Cardiac ventricle fibroblast (primary cell): ENCODE results near the gene NUTF2. TPM values are rescaled to one million over a fixed set of nuclear protein-coding genes. Genes with fewer than 3 reads are reported as not detected.

ENCODE experiments used
- total RNA-seq: library from RNA; depleted of rRNA; stranded (reverse); fragments of >200 nt; gene quantifications from 2 replicates; pipeline ENCODE4 v1.2.3, GENCODE V29; 2015

Gene NUTF2
- total RNA-seq: 65.6 and 89.6 TPM in 2 replicates

GRCh38 chr16:67846320-67847063, at the start of gene NUTF2:
Gene NUTF2, plus strand, starts transcription at chr16:67846933. Its CDS starts 18,198 bp downstream, at chr16:67865131.

GRCh38 chr16:67806428-67807147, 40.1 kb upstream of the NUTF2 start, which contains the start of the genes RANBP10 and TSNAXIP1:
Gene RANBP10, minus strand, starts transcription at chr16:67806560. Its CDS starts 24 bp downstream, at chr16:67806536.
Gene TSNAXIP1, plus strand, starts transcription at chr16:67806889. Its CDS starts 261 bp downstream, at chr16:67807150.

GRCh38 chr16:67841816-67842508, 4.8 kb upstream of the NUTF2 start, which contains the start of gene THAP11:
Gene THAP11, plus strand, starts transcription at chr16:67842320. Its CDS starts 235 bp downstream, at chr16:67842555.

GRCh38 chr16:67847064-67847861, 530 bp downstream of the NUTF2 start, which contains the start of gene CENPT:
Gene CENPT, minus strand, starts transcription at chr16:67847693. Its CDS starts 13,834 bp downstream, at chr16:67833859.

GRCh38 chr16:67872631-67873434, 26.1 kb downstream of the NUTF2 start, which contains the start of gene EDC4:
Gene EDC4, plus strand, starts transcription at chr16:67873052. Its CDS starts 210 bp downstream, at chr16:67873262.

GRCh38 chr16:67884684-67885083, 38.0 kb downstream of the NUTF2 start, which contains the start of gene NRN1L:
Gene NRN1L, plus strand, starts transcription at chr16:67884885. Its CDS starts 19 bp downstream, at chr16:67884904.

GRCh38 chr16:67892899-67893742, 46.4 kb downstream of the NUTF2 start, which contains the start of gene PSKH1:
Gene PSKH1, plus strand, starts transcription at chr16:67893254. Its CDS starts 15,496 bp downstream, at chr16:67908750.

Other genes with a start within 250 kb of the NUTF2 start
- gene CARMIL2, start 201.8 kb upstream of the NUTF2 start, total RNA-seq: 0.05 and 1.5 TPM in 2 replicates
- gene ACD, start 186.7 kb upstream of the NUTF2 start, total RNA-seq: 12.9 and 15.7 TPM in 2 replicates
- gene PARD6A, start 186.0 kb upstream of the NUTF2 start, total RNA-seq: 0.39 and 0.44 TPM in 2 replicates
- gene ENKD1, start 180.2 kb upstream of the NUTF2 start, total RNA-seq: 10.4 and 11.9 TPM in 2 replicates
- gene C16orf86, start 180.1 kb upstream of the NUTF2 start, total RNA-seq: 2.4 and 12.9 TPM in 2 replicates
- gene GFOD2, start 127.6 kb upstream of the NUTF2 start, total RNA-seq: 8.5 and 11.8 TPM in 2 replicates
- gene RANBP10, start 40.4 kb upstream of the NUTF2 start, total RNA-seq: 5.7 and 5.8 TPM in 2 replicates
- gene TSNAXIP1, start 40.0 kb upstream of the NUTF2 start, total RNA-seq: 0.15 and 0.62 TPM in 2 replicates
- gene THAP11, start 4.6 kb upstream of the NUTF2 start, total RNA-seq: 36.1 and 45.9 TPM in 2 replicates
- gene CENPT, start 760 bp downstream of the NUTF2 start, total RNA-seq: 22.8 and 25.8 TPM in 2 replicates
- 18.2 and 35.9 TPM in 2 replicates for gene EDC4, start 26.1 kb downstream of the NUTF2 start, total RNA-seq
- gene NRN1L, start 38.0 kb downstream of the NUTF2 start, total RNA-seq: not detected in 2 replicates
- 21.5 and 24.1 TPM in 2 replicates for gene PSKH1, start 46.3 kb downstream of the NUTF2 start, total RNA-seq
- gene CTRL, start 84.9 kb downstream of the NUTF2 start, total RNA-seq: 0.62 TPM in 1 of 2 replicates, not detected in the other
- gene PSMB10, start 89.9 kb downstream of the NUTF2 start, total RNA-seq: 42.9 and 45.7 TPM in 2 replicates
- gene LCAT, start 97.2 kb downstream of the NUTF2 start, total RNA-seq: 8.5 and 8.9 TPM in 2 replicates
- gene SLC12A4, start 121.7 kb downstream of the NUTF2 start, total RNA-seq: 32.1 and 42.1 TPM in 2 replicates
- not detected in 2 replicates for gene DPEP3, start 133.6 kb downstream of the NUTF2 start, total RNA-seq
- gene DPEP2, start 152.6 kb downstream of the NUTF2 start, total RNA-seq: not detected in 2 replicates
- gene DPEP2NB, start 169.0 kb downstream of the NUTF2 start, total RNA-seq: not detected in 2 replicates
- 5.5 and 5.8 TPM in 2 replicates for gene DDX28, start 176.3 kb downstream of the NUTF2 start, total RNA-seq
- gene DUS2, start 176.4 kb downstream of the NUTF2 start, total RNA-seq: 4.6 and 4.9 TPM in 2 replicates
- gene NFATC3, start 238.4 kb downstream of the NUTF2 start, total RNA-seq: 15.7 and 18.8 TPM in 2 replicates